GM12891 (cell line): ENCODE measurements around the gene TRIM65.

Source experiments
- DNase-seq: peaks from one replicate; pipeline ENCODE4 v3.0.0; 2011; ENCODE audit warnings: low spot score; ENCODE audit not compliant: insufficient read length
- FAIRE-seq: peaks from 2 replicates; lab custom pipeline; 2011; peaks lifted over from hg19 to GRCh38; lab: Jason Lieb, UNC
- PAX5 ChIP-seq: IDR thresholded peaks from 2 replicates; pipeline ENCODE4 v1.6.1; 2011; ENCODE audit warnings: low read length, moderate library complexity, mild to moderate bottlenecking; ENCODE audit not compliant: insufficient read depth, severe bottlenecking
- POLR2A ChIP-seq: IDR thresholded peaks from 2 replicates; pipeline ENCODE4 v1.6.1; 2011; ENCODE audit warnings: low read depth, low read length, control low read depth
- POLR2AphosphoS5 ChIP-seq: IDR thresholded peaks from 2 replicates; pipeline ENCODE4 v1.6.1; 2011; ENCODE audit warnings: low read depth, low read length, control low read depth
- POU2F2 ChIP-seq: IDR thresholded peaks from 2 replicates; pipeline ENCODE4 v1.6.1; 2011; ENCODE audit warnings: low read depth, mild to moderate bottlenecking, control low read depth, low read length, moderate library complexity
- SPI1 ChIP-seq: IDR thresholded peaks from 2 replicates; pipeline ENCODE4 v1.6.1; 2011; ENCODE audit warnings: low read depth, low read length, control low read depth
- TAF1 ChIP-seq: IDR thresholded peaks from 2 replicates; pipeline ENCODE4 v1.6.1; 2011; ENCODE audit warnings: low read depth, low read length, control low read depth

Gene TRIM65

GRCh38 chr17:75844530-75845057 lies 52.2 kb downstream of the TRIM65 start:
- TF ChIP-seq TAF1 (no peak), PAX5 (no peak), SPI1 (no peak), POU2F2 (no peak), POLR2A (no peak), POLR2AphosphoS5 (no peak)
- DNase-seq = no peak
- FAIRE-seq = no peak

GRCh38 chr17:75843577-75844529 lies 52.9 kb downstream of the TRIM65 start, which contains the start of gene UNC13D:
Gene UNC13D, minus strand, starts transcription at chr17:75844404. Its CDS starts 67 bp downstream, at chr17:75844337.
- FAIRE-seq = peak; percentile 72
- TF ChIP-seq TAF1 (0 out of 2 replicates have a peak, but pooled peaks have one; percentile 17), POU2F2 (peak; percentile 50; the same call in 1 of the 2 replicates), SPI1 (peak; percentile 59), POLR2A (no peak)
- DNase-seq = peak; percentile 81

- TF ChIP-seq SPI1 (no peak), PAX5 (no peak), POLR2AphosphoS5 (no peak), POLR2A (no peak; the same call in 1 of the 2 replicates), TAF1 (no peak), POU2F2 (no peak)
- DNase-seq (no peak), FAIRE-seq (no peak)
These were observed 53.7 kb downstream of the TRIM65 start for GRCh38 chr17:75842963-75843576.

GRCh38 chr17:75842411-75842810 lies 54.3 kb downstream of the TRIM65 start:
- DNase-seq (no peak), FAIRE-seq (no peak)
- TF ChIP-seq POLR2A (no peak), PAX5 (no peak), POLR2AphosphoS5 (no peak), SPI1 (no peak), TAF1 (no peak), POU2F2 (no peak)

- TF ChIP-seq TAF1 (no peak), PAX5 (no peak), POLR2AphosphoS5 (no peak), POLR2A (no peak), POU2F2 (no peak), SPI1 (no peak)
- FAIRE-seq = no peak
- no peak for DNase-seq
These were observed 56.0 kb downstream of the TRIM65 start for GRCh38 chr17:75840799-75841164.

- no peak for FAIRE-seq
- no peak for TF ChIP-seq POLR2AphosphoS5
- TF ChIP-seq PAX5 = no peak
- TF ChIP-seq POU2F2 = no peak
- TF ChIP-seq TAF1 = no peak
- no peak for TF ChIP-seq POLR2A
- no peak for TF ChIP-seq SPI1
- DNase-seq = no peak
These were observed 56.6 kb downstream of the TRIM65 start for GRCh38 chr17:75839942-75840798.
